GM19099 (cell line): ENCODE measurements around the gene GUK1.

Source experiments
- POLR2A ChIP-seq: IDR thresholded peaks from 3 replicates; pipeline ENCODE4 v1.6.1; 2011; ENCODE audit warnings: low read depth; ENCODE audit not compliant: insufficient read length; ENCODE audit errors: extremely low read depth

GUK1 gene, protein sequence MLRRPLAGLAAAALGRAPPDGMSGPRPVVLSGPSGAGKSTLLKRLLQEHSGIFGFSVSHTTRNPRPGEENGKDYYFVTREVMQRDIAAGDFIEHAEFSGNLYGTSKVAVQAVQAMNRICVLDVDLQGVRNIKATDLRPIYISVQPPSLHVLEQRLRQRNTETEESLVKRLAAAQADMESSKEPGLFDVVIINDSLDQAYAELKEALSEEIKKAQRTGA

GRCh38 chr1:228139931-228140723 lies at the start of gene GUK1:
TSS of gene GUK1 (plus strand) at chr1:228140279. CDS start at chr1:228140303, 24 bp downstream.
- TF ChIP-seq POLR2A, result peak; percentile 94

DNA sequence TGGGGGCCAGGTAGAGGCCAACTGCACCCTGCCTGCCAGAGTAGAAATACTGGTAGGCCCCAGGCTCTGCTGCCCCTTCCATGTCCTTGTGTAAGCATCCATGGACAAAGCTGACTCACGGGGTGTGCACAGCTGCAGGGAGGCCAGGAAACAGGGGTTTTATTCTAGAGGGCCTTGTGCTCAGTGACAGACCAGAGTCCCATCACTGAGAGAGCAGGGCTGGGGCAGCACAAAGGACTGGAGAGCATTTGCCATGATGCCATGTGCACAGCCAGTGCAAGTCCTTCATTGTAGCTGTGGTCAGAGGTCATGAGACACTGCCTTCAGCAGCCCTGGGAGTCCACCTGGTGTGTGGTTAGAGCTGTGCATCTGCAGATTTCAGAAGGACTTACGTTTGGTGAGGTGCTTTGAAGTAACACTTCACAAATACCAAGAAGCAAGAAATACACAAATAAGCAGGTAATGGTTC lies 49.4 kb upstream of the GUK1 start:
- no peak for TF ChIP-seq POLR2A

GRCh38 chr1:228091084-228091483 lies 49.0 kb upstream of the GUK1 start:
- no peak for TF ChIP-seq POLR2A

- no peak for TF ChIP-seq POLR2A
Measured at GRCh38 chr1:228092342-228093049, 47.6 kb upstream of the GUK1 start.

DNA sequence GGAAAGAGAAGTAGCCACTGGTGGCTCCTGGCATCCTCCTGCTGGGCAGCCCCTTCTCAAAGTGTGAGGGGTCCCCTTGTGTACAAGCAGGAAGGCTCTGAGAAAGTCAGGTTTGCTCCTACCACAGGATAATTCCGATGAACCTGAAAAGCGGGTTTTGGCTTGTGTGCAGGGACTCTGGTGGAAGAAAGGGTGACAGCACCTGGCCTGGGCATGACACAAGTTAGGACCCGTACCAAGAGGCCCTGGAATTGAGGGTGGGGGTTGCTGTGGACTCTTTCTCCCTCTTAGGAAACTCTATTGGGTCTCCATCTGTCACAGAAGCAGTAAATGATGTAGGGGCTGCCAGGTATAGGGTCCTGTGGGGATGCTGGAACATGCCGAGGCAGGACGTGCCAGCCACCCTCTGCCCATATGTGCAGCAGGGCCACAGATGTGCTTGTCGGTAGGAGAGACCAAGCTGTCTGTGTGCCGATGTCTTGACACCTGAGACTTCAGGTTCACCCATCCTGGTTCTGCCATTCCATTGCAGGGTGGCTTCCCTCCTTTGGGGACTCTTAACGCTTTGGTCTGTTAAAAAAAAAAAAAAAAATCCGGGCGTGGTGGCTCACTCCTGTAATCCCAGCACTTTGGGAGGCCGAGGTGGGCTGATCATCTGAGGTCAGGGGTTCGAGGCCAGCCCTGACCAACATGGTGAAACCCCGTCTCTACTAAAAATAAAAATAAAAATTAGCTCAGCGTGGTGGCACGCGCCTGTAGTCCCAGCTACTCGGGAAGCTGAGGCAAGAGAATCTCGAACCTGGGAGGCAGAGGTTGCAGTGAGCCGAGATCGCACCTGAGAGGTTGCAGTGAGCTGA lies 46.8 kb upstream of the GUK1 start:
- no peak for TF ChIP-seq POLR2A

GRCh38 chr1:228094432-228095016 lies 45.6 kb upstream of the GUK1 start:
- no peak for TF ChIP-seq POLR2A

DNA sequence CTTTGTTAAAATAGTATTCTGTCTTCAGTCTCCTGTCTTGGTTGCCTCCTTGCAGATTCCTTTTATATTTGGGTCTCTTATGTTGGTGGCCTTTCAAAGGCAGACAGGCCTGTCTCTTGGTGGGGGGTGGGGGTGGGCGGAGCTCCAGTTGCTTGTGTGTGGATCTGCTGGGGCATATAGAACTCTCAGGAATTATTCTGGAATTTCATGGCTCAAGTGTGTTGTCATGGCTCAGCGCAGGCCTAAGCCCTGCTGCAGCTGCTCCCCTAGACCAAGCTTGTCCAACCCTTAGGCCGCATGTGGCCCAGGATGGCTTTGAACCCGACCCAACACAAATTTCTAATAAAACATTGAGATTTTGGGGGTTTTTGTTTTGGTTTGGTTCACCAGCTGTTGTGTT lies 44.9 kb upstream of the GUK1 start:
- no peak for TF ChIP-seq POLR2A

GRCh38 chr1:228095938-228096337 lies 44.1 kb upstream of the GUK1 start:
- no peak for TF ChIP-seq POLR2A

DNA sequence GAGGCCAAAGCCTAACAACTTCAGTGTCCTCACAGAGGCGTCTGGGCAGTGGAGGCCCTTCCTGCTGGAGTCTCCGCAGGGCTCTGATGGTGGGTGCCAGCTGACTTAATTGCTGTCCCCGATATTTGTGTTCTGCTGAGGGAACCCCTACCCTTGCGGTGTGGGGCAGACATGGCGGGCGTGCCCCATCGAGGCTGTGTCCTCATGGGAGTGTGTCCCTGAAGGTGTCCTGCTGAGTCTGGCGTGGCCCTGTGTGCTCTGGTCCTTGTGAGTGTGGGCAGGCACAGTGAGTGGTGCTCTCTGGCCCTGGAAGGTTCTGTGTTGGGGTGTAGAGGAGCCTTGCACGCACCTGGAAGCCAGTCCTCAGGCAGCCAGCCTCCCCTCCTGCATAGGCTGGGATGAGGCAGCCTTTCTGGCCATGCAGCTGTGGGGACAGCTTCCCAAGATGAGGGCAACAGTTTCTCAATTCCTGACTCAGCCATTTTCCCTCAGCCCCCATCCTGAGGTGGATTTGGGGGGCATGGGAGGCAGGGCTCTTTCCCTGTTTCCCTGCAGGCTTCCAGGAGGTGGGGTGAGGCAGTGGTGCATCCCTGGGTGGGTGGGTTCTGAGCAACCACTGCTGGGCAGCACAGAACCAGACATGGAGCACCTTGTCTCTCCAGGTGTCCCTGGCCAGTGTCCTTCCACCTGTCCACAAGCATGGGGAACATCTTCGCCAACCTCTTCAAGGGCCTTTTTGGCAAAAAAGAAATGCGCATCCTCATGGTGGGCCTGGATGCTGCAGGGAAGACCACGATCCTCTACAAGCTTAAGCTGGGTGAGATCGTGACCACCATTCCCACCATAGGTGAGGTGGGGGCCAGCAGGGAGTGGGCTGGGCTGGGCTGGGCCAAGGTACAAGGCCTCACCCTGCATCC lies 43.4 kb upstream of the GUK1 start:
- TF ChIP-seq POLR2A, result no peak

- no peak for TF ChIP-seq POLR2A
Measured at GRCh38 chr1:228097333-228098081, 42.6 kb upstream of the GUK1 start.

DNA sequence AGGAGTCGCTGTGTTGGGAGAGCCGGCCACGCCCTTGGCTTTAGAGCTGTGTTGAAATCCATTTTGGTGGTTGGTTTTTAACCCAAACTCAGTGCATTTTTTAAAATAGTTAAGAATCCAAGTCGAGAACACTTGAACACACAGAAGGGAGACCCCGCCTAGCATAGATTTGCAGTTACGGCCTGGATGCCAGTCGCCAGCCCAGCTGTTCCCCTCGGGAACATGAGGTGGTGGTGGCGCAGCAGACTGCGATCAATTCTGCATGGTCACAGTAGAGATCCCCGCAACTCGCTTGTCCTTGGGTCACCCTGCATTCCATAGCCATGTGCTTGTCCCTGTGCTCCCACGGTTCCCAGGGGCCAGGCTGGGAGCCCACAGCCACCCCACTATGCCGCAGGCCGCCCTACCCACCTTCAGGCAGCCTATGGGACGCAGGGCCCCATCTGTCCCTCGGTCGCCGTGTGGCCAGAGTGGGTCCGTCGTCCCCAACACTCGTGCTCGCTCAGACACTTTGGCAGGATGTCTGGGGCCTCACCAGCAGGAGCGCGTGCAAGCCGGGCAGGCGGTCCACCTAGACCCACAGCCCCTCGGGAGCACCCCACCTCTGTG lies 41.7 kb upstream of the GUK1 start:
- no peak for TF ChIP-seq POLR2A

DNA sequence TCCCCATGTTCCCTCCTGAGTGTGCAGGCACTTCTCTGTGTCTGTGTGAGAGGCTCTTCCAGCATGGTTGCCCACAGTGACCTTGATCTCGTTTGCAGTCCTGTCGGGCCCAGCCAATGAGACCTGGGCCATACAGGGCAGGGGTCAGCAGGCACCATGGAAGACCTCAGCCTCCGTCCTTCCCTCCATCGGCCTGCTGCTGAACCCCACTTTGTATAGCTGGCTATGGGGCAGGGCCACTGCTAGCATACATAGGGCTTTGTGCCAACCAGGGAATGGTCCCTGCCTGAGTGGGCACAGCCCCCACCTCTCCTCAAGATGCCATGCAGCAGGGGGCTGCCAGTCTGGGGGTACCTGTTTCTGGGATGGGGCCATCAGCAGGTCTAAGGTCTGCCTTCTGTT lies 40.7 kb upstream of the GUK1 start:
- peak; percentile 7 for TF ChIP-seq POLR2A
